ENCODE results near the gene WDR27.
A peak's percentile ranks its signal among the peaks of the same experiment; 100 is the strongest.

Gene WDR27

GRCh38 chr6:169624785-169625184, 77.0 kb downstream of the WDR27 start:
- Histone ChIP-seq H2AK5ac (ENCODE audit: low read length, severe bottlenecking) (no peak overlapping the region), H2BK15ac (ENCODE audit: low read depth, poor library complexity, severe bottlenecking) (no peak overlapping the region), H3K27me3 (ENCODE audit: control insufficient read depth in 1 of 2, insufficient read depth in 1 of 2, low read length in 2 of 2) (no peaks in the 10 kb centered on the region), H4K91ac (ENCODE audit: low read length) (no peak overlapping the region), H3K23ac (ENCODE audit: low read length in 2 of 2) (no peak overlapping the region), H3K9me3 (ENCODE audit: control insufficient read depth, low read length) (no peaks in the 10 kb centered on the region), H2BK5ac (ENCODE audit: low read depth, low read length, poor library complexity, severe bottlenecking) (no peak overlapping the region), H4K8ac (ENCODE audit: low read length) (no peak overlapping the region), H3K4me2 (ENCODE audit: low read length, poor library complexity, severe bottlenecking) (no peak overlapping the region), H3K79me1 (replicated peaks; ENCODE audit: low read length, poor library complexity, severe bottlenecking) (peaks cover 6% of the 10 kb centered on the region), H3K4me3 (ENCODE audit: insufficient read depth in 1 of 2, low read depth in 1 of 2, low read length in 2 of 2) (no peak overlapping the region), H2BK12ac (ENCODE audit: low read length in 2 of 2) (no peak overlapping the region), H3K9ac (ENCODE audit: low read length) (no peak overlapping the region), H3K4me1 (ENCODE audit: control insufficient read depth, insufficient read depth, low read depth, low read length) (peaks cover 4% of the 10 kb centered on the region), H2AFZ (ENCODE audit: low read depth, low read length) (no peak overlapping the region), H3K27ac (ENCODE audit: low read length, poor library complexity, severe bottlenecking) (no peak overlapping the region), H3K18ac (ENCODE audit: low read depth in 1 of 2, low read length in 2 of 2) (no peak overlapping the region), H3K4ac (ENCODE audit: low read depth in 1 of 2, low read length in 2 of 2) (no peak overlapping the region), H3K36me3 (ENCODE audit: control insufficient read depth in 1 of 2, insufficient read depth in 2 of 2, low read depth in 1 of 2, low read length in 2 of 2) (peaks cover 41 to 42% of the 10 kb centered on the region in 2 experiments), H3K14ac (ENCODE audit: low read length in 2 of 2) (no peak overlapping the region), H2BK120ac (ENCODE audit: low read depth, low read length) (no peak overlapping the region)
- WGBS, result 91% methylated on average over 11 of the region's 11 CpGs
- DNase-seq, result no peak

GRCh38 chr6:169623975-169624374, 77.9 kb downstream of the WDR27 start:
- no peaks in the 10 kb centered on the region for H3K9me3 ChIP-seq (ENCODE audit: control insufficient read depth, low read length)
- H2AFZ ChIP-seq (ENCODE audit: low read depth, low read length), result no peak overlapping the region
- no peak overlapping the region for H2BK120ac ChIP-seq (ENCODE audit: low read depth, low read length)
- no peak overlapping the region for H3K23ac ChIP-seq (ENCODE audit: low read length in 2 of 2)
- H3K36me3 ChIP-seq (ENCODE audit: control insufficient read depth in 1 of 2, insufficient read depth in 2 of 2, low read depth in 1 of 2, low read length in 2 of 2), result peaks cover 41 to 42% of the 10 kb centered on the region in 2 experiments
- H4K8ac ChIP-seq (ENCODE audit: low read length), result no peak overlapping the region
- no peak overlapping the region for H3K4me3 ChIP-seq (ENCODE audit: insufficient read depth in 1 of 2, low read depth in 1 of 2, low read length in 2 of 2)
- no peak overlapping the region for H3K9ac ChIP-seq (ENCODE audit: low read length)
- no peak overlapping the region for H3K18ac ChIP-seq (ENCODE audit: low read depth in 1 of 2, low read length in 2 of 2)
- H2AK5ac ChIP-seq (ENCODE audit: low read length, severe bottlenecking), result no peak overlapping the region
- no peak overlapping the region for H4K91ac ChIP-seq (ENCODE audit: low read length)
- H3K27me3 ChIP-seq (ENCODE audit: control insufficient read depth in 1 of 2, insufficient read depth in 1 of 2, low read length in 2 of 2), result no peaks in the 10 kb centered on the region
- no peak overlapping the region for H2BK12ac ChIP-seq (ENCODE audit: low read length in 2 of 2)
- H3K4me2 ChIP-seq (ENCODE audit: low read length, poor library complexity, severe bottlenecking), result no peak overlapping the region
- H2BK5ac ChIP-seq (ENCODE audit: low read depth, low read length, poor library complexity, severe bottlenecking), result no peak overlapping the region
- peaks cover 6% of the 10 kb centered on the region for H3K79me1 ChIP-seq (replicated peaks; ENCODE audit: low read length, poor library complexity, severe bottlenecking)
- DNase-seq, result no peak
- no peak overlapping the region for H3K4ac ChIP-seq (ENCODE audit: low read depth in 1 of 2, low read length in 2 of 2)
- WGBS, result 95% methylated on average over 22 of the region's 22 CpGs
- H3K14ac ChIP-seq (ENCODE audit: low read length in 2 of 2), result no peak overlapping the region
- no peak overlapping the region for H2BK15ac ChIP-seq (ENCODE audit: low read depth, poor library complexity, severe bottlenecking)
- no peak overlapping the region for H3K27ac ChIP-seq (ENCODE audit: low read length, poor library complexity, severe bottlenecking)
- peaks cover 5% of the 10 kb centered on the region for H3K4me1 ChIP-seq (ENCODE audit: control insufficient read depth, insufficient read depth, low read depth, low read length)

- Histone ChIP-seq H3K23ac (ENCODE audit: low read length in 2 of 2) (no peak overlapping the region), H2BK5ac (ENCODE audit: low read depth, low read length, poor library complexity, severe bottlenecking) (no peak overlapping the region), H3K79me1 (replicated peaks; ENCODE audit: low read length, poor library complexity, severe bottlenecking) (peaks cover 6% of the 10 kb centered on the region), H3K36me3 (ENCODE audit: control insufficient read depth in 1 of 2, insufficient read depth in 2 of 2, low read depth in 1 of 2, low read length in 2 of 2) (peaks cover 39 to 41% of the 10 kb centered on the region in 2 experiments), H3K18ac (ENCODE audit: low read depth in 1 of 2, low read length in 2 of 2) (no peak overlapping the region), H4K91ac (ENCODE audit: low read length) (no peak overlapping the region), H3K4me2 (ENCODE audit: low read length, poor library complexity, severe bottlenecking) (no peak overlapping the region), H2BK120ac (ENCODE audit: low read depth, low read length) (no peak overlapping the region), H2BK15ac (ENCODE audit: low read depth, poor library complexity, severe bottlenecking) (no peak overlapping the region), H4K8ac (ENCODE audit: low read length) (no peak overlapping the region), H3K14ac (ENCODE audit: low read length in 2 of 2) (no peak overlapping the region), H3K9ac (ENCODE audit: low read length) (no peak overlapping the region), H3K9me3 (ENCODE audit: control insufficient read depth, low read length) (no peaks in the 10 kb centered on the region), H3K27me3 (ENCODE audit: control insufficient read depth in 1 of 2, insufficient read depth in 1 of 2, low read length in 2 of 2) (no peaks in the 10 kb centered on the region), H3K4me3 (ENCODE audit: insufficient read depth in 1 of 2, low read depth in 1 of 2, low read length in 2 of 2) (no peak overlapping the region), H2AFZ (ENCODE audit: low read depth, low read length) (no peak overlapping the region), H2BK12ac (ENCODE audit: low read length in 2 of 2) (no peak overlapping the region), H2AK5ac (ENCODE audit: low read length, severe bottlenecking) (no peak overlapping the region), H3K4ac (ENCODE audit: low read depth in 1 of 2, low read length in 2 of 2) (no peak overlapping the region), H3K4me1 (ENCODE audit: control insufficient read depth, insufficient read depth, low read depth, low read length) (peaks cover 5% of the 10 kb centered on the region), H3K27ac (ENCODE audit: low read length, poor library complexity, severe bottlenecking) (no peak overlapping the region)
- 93% methylated on average over 6 of the region's 7 CpGs for WGBS
- DNase-seq, result no peak
These were observed 78.5 kb downstream of the WDR27 start for GRCh38 chr6:169623343-169623742.

- Histone ChIP-seq H2AK5ac (ENCODE audit: low read length, severe bottlenecking) (no peak overlapping the region), H3K4me3 (ENCODE audit: insufficient read depth in 1 of 2, low read depth in 1 of 2, low read length in 2 of 2) (no peak overlapping the region), H3K18ac (ENCODE audit: low read depth in 1 of 2, low read length in 2 of 2) (no peak overlapping the region), H3K27me3 (ENCODE audit: control insufficient read depth in 1 of 2, insufficient read depth in 1 of 2, low read length in 2 of 2) (no peaks in the 10 kb centered on the region), H3K4ac (ENCODE audit: low read depth in 1 of 2, low read length in 2 of 2) (no peak overlapping the region), H3K27ac (ENCODE audit: low read length, poor library complexity, severe bottlenecking) (no peak overlapping the region), H2BK120ac (ENCODE audit: low read depth, low read length) (no peak overlapping the region), H3K4me2 (ENCODE audit: low read length, poor library complexity, severe bottlenecking) (no peak overlapping the region), H3K14ac (ENCODE audit: low read length in 2 of 2) (no peak overlapping the region), H3K23ac (ENCODE audit: low read length in 2 of 2) (no peak overlapping the region), H2AFZ (ENCODE audit: low read depth, low read length) (no peak overlapping the region), H2BK5ac (ENCODE audit: low read depth, low read length, poor library complexity, severe bottlenecking) (no peak overlapping the region), H3K9ac (ENCODE audit: low read length) (no peak overlapping the region), H2BK12ac (ENCODE audit: low read length in 2 of 2) (no peak overlapping the region), H2BK15ac (ENCODE audit: low read depth, poor library complexity, severe bottlenecking) (no peak overlapping the region), H3K9me3 (ENCODE audit: control insufficient read depth, low read length) (no peaks in the 10 kb centered on the region), H3K79me1 (replicated peaks; ENCODE audit: low read length, poor library complexity, severe bottlenecking) (peaks cover 6% of the 10 kb centered on the region), H4K91ac (ENCODE audit: low read length) (no peak overlapping the region), H3K36me3 (ENCODE audit: control insufficient read depth in 1 of 2, insufficient read depth in 2 of 2, low read depth in 1 of 2, low read length in 2 of 2) (peaks cover 35 to 38% of the 10 kb centered on the region in 2 experiments), H3K4me1 (ENCODE audit: control insufficient read depth, insufficient read depth, low read depth, low read length) (peaks cover 5% of the 10 kb centered on the region), H4K8ac (ENCODE audit: low read length) (no peak overlapping the region)
- 97% methylated on average over 4 of the region's 6 CpGs for WGBS
- DNase-seq, result peak; percentile 15
These were observed 79.2 kb downstream of the WDR27 start for GRCh38 chr6:169622618-169623017.
